HepG2 (cell line): Measurements from ENCODE around the gene PLCG2. TPM values are rescaled to one million over a fixed set of nuclear protein-coding genes. Genes with fewer than 3 reads are reported as not detected.
A peak's percentile ranks its signal among the peaks of the same experiment; 100 is the strongest.

Experiments
- CAMTA2 ChIP-seq: sonication (generic); formaldehyde crosslinking; IDR thresholded peaks from 2 replicates; pipeline ENCODE4 v1.4.0; 2020; ENCODE audit warnings: mild to moderate bottlenecking, missing genetic modification reagents, borderline replicate concordance
- CHD2 ChIP-seq: IDR thresholded peaks from 2 replicates; pipeline ENCODE4 v1.6.1; 2011; ENCODE audit warnings: low read depth, low read length, improper control_type of control experiment
- DPF2 ChIP-seq: sonication (generic); formaldehyde crosslinking; IDR thresholded peaks from 2 replicates; pipeline ENCODE4 v1.4.0; 2020; ENCODE audit warnings: mild to moderate bottlenecking, low read depth, missing genetic modification reagents, borderline replicate concordance
- EP300 ChIP-seq, 3 experiments: sonication (generic) in 1 of 3; formaldehyde crosslinking in 1 of 3; IDR thresholded peaks; 2 replicates each; pipeline versions ENCODE4 v1.5.1 to v1.6.1; 2011 to 2020; ENCODE audit warnings: low read depth in 2 of 3, low read length in 2 of 3, borderline replicate concordance in 1 of 3, improper control_type of control experiment in 1 of 3, mild to moderate bottlenecking in 1 of 3, missing genetic modification reagents in 1 of 3, moderate library complexity in 1 of 3
- HOXA3 ChIP-seq: sonication (generic); formaldehyde crosslinking; IDR thresholded peaks from 2 replicates; pipeline ENCODE4 v1.5.0; 2020; ENCODE audit warnings: missing genetic modification reagents
- PRMT3 ChIP-seq: sonication (generic); formaldehyde crosslinking; IDR thresholded peaks from 2 replicates; pipeline ENCODE4 v1.8.1; 2022; ENCODE audit warnings: low read depth, mild to moderate bottlenecking, moderate library complexity, missing genetic modification reagents, borderline replicate concordance
- SMYD3 ChIP-seq: sonication (generic); formaldehyde crosslinking; IDR thresholded peaks from 2 replicates; pipeline ENCODE4 v1.8.1; 2023; ENCODE audit warnings: mild to moderate bottlenecking, missing genetic modification reagents
- ZFP36L2 ChIP-seq: sonication (generic); formaldehyde crosslinking; IDR thresholded peaks from 2 replicates; pipeline ENCODE4 v1.4.0; 2020; ENCODE audit warnings: missing genetic modification reagents
- ZFP41 ChIP-seq: sonication (generic); formaldehyde crosslinking; IDR thresholded peaks from 2 replicates; pipeline ENCODE4 v1.4.0; 2020; ENCODE audit warnings: mild to moderate bottlenecking, missing genetic modification reagents, borderline replicate concordance
- ZNF143 ChIP-seq: sonication (generic); formaldehyde crosslinking; IDR thresholded peaks from 2 replicates; pipeline ENCODE4 v1.4.0; 2020; ENCODE audit warnings: missing genetic modification reagents
- ZNF3 ChIP-seq: IDR thresholded peaks from 2 replicates; pipeline ENCODE4 v1.7.0; 2017; ENCODE audit warnings: inconsistent platforms
- ZNF746 ChIP-seq: sonication (generic); formaldehyde crosslinking; IDR thresholded peaks from 2 replicates; pipeline ENCODE4 v1.8.0; 2022; ENCODE audit warnings: mild to moderate bottlenecking, missing genetic modification reagents
- polyA plus RNA-seq, 8 experiments: library from polyadenylated mRNA; depleted of rRNA in 3 of 8; stranded (reverse) in 7 of 8; unstranded in 1 of 8; fragments of >200 nt; fragmentation: Illumina TruSeq in 4 of 8; extraction: Trizol in 4 of 8; gene quantifications; 2 replicates each; pipeline versions ENCODE4 v1.2.1 to v1.2.3, GENCODE V29; 2011 to 2016; ENCODE audit warnings: low read depth in 4 of 8, missing spikeins in 1 of 8, mixed read lengths in 1 of 8; ENCODE audit not compliant: insufficient read depth in 1 of 8
- total RNA-seq, 5 experiments: library from RNA; depleted of rRNA; stranded (reverse); fragments of >200 nt; fragmentation: Illumina TruSeq; extraction: Trizol; gene quantifications; 2 replicates each; pipeline ENCODE4 v1.2.3, GENCODE V29; 2016; ENCODE audit warnings: low read depth in 1 of 5
- TF ChIP-seq, protein P1 (sequence below): sonication (generic); formaldehyde crosslinking; IDR thresholded peaks from 2 replicates; pipeline ENCODE4 v1.5.0; 2020; ENCODE audit warnings: mild to moderate bottlenecking, missing genetic modification reagents
- TF ChIP-seq, protein P2 (sequence below): sonication (generic); formaldehyde crosslinking; IDR thresholded peaks from 2 replicates; pipeline ENCODE4 v1.4.0; 2020; ENCODE audit warnings: missing genetic modification reagents
- TF ChIP-seq, protein P3 (sequence below): sonication (generic); formaldehyde crosslinking; IDR thresholded peaks from 2 replicates; pipeline ENCODE4 v1.4.0; 2020; ENCODE audit warnings: mild to moderate bottlenecking, low read depth, missing genetic modification reagents
- TF ChIP-seq, protein P4 (sequence below): sonication (generic); formaldehyde crosslinking; IDR thresholded peaks from 2 replicates; pipeline ENCODE4 v1.4.0; 2020; ENCODE audit warnings: missing genetic modification reagents
- TF ChIP-seq, protein P5 (sequence below): sonication (generic); formaldehyde crosslinking; IDR thresholded peaks from 2 replicates; pipeline ENCODE4 v1.4.0; 2020; ENCODE audit warnings: mild to moderate bottlenecking, missing genetic modification reagents
- TF ChIP-seq, protein P6 (sequence below), 2 experiments: fragments of 450-650 bp in 1 of 2; sonication (generic) in 1 of 2; formaldehyde crosslinking; IDR thresholded peaks; 2 replicates each; pipeline versions ENCODE4 v1.5.0 to v1.8.0; 2020 to 2022; ENCODE audit warnings: mild to moderate bottlenecking in 1 of 2, missing genetic modification reagents in 1 of 2

The PLCG2 gene
- total and polyA plus RNA-seq, 2 of the 13 experiments (the other 11 are each of a cell fraction or from before 2014, with no cell fraction given): 0.13 to 0.18 TPM

DNA sequence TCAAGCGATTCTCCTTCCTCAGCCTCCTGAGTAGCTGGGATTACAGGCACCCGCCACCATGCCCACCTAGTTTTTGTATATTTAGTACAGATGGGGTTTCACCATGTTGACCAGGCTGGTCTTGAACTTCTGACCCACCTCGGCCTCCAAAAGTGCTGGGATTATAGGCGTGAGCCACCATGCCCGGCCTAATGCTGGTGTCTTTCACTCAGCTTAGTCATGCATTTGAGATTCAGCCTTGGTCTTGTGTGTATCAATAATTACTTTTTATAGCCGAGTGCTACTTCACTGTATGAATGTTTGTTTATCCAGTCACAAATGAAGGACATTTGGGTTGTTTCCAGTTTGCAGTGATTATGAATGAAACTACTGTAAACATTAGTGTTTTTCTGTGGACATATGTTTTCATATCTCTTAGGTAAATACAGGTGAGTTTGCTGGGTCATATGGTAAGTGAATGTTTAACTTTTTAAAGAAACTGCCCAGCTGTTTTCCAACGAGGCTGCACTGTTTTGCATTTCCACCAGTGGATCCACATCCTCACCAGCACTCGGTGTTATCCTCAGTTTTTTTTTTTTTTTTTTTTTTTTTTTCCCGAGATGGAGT lies 11.0 kb upstream of the PLCG2 start (continued):
- TF ChIP-seq, protein P1, sequence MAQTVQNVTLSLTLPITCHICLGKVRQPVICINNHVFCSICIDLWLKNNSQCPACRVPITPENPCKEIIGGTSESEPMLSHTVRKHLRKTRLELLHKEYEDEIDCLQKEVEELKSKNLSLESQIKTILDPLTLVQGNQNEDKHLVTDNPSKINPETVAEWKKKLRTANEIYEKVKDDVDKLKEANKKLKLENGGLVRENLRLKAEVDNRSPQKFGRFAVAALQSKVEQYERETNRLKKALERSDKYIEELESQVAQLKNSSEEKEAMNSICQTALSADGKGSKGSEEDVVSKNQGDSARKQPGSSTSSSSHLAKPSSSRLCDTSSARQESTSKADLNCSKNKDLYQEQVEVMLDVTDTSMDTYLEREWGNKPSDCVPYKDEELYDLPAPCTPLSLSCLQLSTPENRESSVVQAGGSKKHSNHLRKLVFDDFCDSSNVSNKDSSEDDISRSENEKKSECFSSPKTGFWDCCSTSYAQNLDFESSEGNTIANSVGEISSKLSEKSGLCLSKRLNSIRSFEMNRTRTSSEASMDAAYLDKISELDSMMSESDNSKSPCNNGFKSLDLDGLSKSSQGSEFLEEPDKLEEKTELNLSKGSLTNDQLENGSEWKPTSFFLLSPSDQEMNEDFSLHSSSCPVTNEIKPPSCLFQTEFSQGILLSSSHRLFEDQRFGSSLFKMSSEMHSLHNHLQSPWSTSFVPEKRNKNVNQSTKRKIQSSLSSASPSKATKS: peak; percentile 80; the same call in 1 of the 2 replicates
- TF ChIP-seq ZNF3 (no peak), ZFP41 (CRISPR knock-in tag) (no peak), CHD2 (no peak), HOXA3 (peak; percentile 35; the same call in 1 of the 2 replicates), CAMTA2 (CRISPR knock-in tag) (no peak), SMYD3 (CRISPR knock-in tag) (peak; percentile 68; the same call in 1 of the 2 replicates), DPF2 (no peak; the same call in 1 of the 2 replicates), PRMT3 (CRISPR knock-in tag) (no peak), ZNF143 (CRISPR knock-in tag) (no peak), EP300 (IDR thresholded peaks at IDR 0.05; ENCODE audit: low read depth in 2 of 2, low read length in 2 of 2) (peak in 1 of 2 experiments; percentile 86; a peak in 2 of 4 replicates), EP300 (CRISPR knock-in tag; IDR thresholded peaks at IDR 0.05; ENCODE audit: borderline replicate concordance) (peak; percentile 44; the same call in 1 of the 2 replicates), ZNF746 (CRISPR knock-in tag) (0 out of 2 replicates have a peak, but pooled peaks have one; percentile 35), ZFP36L2 (no peak)
- TF ChIP-seq, protein P2, sequence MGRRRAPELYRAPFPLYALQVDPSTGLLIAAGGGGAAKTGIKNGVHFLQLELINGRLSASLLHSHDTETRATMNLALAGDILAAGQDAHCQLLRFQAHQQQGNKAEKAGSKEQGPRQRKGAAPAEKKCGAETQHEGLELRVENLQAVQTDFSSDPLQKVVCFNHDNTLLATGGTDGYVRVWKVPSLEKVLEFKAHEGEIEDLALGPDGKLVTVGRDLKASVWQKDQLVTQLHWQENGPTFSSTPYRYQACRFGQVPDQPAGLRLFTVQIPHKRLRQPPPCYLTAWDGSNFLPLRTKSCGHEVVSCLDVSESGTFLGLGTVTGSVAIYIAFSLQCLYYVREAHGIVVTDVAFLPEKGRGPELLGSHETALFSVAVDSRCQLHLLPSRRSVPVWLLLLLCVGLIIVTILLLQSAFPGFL (CRISPR knock-in tag): no peak
- TF ChIP-seq, protein P3, sequence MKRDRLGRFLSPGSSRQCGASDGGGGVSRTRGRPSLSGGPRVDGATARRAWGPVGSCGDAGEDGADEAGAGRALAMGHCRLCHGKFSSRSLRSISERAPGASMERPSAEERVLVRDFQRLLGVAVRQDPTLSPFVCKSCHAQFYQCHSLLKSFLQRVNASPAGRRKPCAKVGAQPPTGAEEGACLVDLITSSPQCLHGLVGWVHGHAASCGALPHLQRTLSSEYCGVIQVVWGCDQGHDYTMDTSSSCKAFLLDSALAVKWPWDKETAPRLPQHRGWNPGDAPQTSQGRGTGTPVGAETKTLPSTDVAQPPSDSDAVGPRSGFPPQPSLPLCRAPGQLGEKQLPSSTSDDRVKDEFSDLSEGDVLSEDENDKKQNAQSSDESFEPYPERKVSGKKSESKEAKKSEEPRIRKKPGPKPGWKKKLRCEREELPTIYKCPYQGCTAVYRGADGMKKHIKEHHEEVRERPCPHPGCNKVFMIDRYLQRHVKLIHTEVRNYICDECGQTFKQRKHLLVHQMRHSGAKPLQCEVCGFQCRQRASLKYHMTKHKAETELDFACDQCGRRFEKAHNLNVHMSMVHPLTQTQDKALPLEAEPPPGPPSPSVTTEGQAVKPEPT (CRISPR knock-in tag): no peak
- TF ChIP-seq, protein P4, sequence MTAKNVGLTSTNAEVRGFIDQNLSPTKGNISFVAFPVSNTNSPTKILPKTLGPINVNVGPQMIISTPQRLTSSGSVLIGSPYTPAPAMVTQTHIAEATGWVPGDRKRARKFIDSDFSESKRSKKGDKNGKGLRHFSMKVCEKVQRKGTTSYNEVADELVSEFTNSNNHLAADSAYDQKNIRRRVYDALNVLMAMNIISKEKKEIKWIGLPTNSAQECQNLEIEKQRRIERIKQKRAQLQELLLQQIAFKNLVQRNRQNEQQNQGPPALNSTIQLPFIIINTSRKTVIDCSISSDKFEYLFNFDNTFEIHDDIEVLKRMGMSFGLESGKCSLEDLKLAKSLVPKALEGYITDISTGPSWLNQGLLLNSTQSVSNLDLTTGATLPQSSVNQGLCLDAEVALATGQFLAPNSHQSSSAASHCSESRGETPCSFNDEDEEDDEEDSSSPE (CRISPR knock-in tag): no peak
- TF ChIP-seq, protein P5, sequence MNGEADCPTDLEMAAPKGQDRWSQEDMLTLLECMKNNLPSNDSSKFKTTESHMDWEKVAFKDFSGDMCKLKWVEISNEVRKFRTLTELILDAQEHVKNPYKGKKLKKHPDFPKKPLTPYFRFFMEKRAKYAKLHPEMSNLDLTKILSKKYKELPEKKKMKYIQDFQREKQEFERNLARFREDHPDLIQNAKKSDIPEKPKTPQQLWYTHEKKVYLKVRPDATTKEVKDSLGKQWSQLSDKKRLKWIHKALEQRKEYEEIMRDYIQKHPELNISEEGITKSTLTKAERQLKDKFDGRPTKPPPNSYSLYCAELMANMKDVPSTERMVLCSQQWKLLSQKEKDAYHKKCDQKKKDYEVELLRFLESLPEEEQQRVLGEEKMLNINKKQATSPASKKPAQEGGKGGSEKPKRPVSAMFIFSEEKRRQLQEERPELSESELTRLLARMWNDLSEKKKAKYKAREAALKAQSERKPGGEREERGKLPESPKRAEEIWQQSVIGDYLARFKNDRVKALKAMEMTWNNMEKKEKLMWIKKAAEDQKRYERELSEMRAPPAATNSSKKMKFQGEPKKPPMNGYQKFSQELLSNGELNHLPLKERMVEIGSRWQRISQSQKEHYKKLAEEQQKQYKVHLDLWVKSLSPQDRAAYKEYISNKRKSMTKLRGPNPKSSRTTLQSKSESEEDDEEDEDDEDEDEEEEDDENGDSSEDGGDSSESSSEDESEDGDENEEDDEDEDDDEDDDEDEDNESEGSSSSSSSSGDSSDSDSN (CRISPR knock-in tag): peak; percentile 45; the same call in 1 of the 2 replicates
- TF ChIP-seq, protein P6, sequence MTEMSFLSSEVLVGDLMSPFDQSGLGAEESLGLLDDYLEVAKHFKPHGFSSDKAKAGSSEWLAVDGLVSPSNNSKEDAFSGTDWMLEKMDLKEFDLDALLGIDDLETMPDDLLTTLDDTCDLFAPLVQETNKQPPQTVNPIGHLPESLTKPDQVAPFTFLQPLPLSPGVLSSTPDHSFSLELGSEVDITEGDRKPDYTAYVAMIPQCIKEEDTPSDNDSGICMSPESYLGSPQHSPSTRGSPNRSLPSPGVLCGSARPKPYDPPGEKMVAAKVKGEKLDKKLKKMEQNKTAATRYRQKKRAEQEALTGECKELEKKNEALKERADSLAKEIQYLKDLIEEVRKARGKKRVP (CRISPR knock-in tag; IDR thresholded peaks at IDR 0.05): peak in 1 of 2 experiments; percentile 48; a peak in 2 of 4 replicates
